Activated CD8-positive, alpha-beta T cell treated with anti-CD3 and anti-CD28 coated beads for 36 hours (primary cell): ENCODE data around the gene MRPL43. TPM values are rescaled to one million over a fixed set of nuclear protein-coding genes. Genes with fewer than 3 reads are reported as not detected.

Experiments
- ATAC-seq: fragments of 200-7000 bp; cut with Tn5 transposase; one replicate; pipeline ENCODE4 v1.10.0; 2021; ENCODE audit warnings: mild to moderate bottlenecking, moderate library complexity
- CTCF ChIA-PET: fragments of 350-600 bp; sonication (Branson Sonifier 250); formaldehyde crosslinking; loops from one replicate; lab custom pipeline; 2021; ENCODE audit warnings: antibody characterized with exemption; lab: Charles Lee
- POLR2A ChIA-PET: fragments of 350-600 bp; sonication (Branson Sonifier 250); formaldehyde crosslinking; loops from one replicate; lab custom pipeline; 2021; ENCODE audit warnings: antibody characterized with exemption; lab: Charles Lee
- DNase-seq: peaks from one replicate; pipeline ENCODE4 v3.0.0-alpha.2; 2020
- H3K27ac Mint-ChIP-seq: one replicate; pipeline ENCODE4 v1.8.0; 2021; ENCODE audit warnings: mild to moderate bottlenecking, mixed read lengths
- H3K27me3 Mint-ChIP-seq: one replicate; pipeline ENCODE4 v1.8.0; 2021; ENCODE audit warnings: mixed read lengths
- H3K36me3 Mint-ChIP-seq: one replicate; pipeline ENCODE4 v1.8.0; 2021; ENCODE audit warnings: low read depth, mixed read lengths
- H3K4me1 Mint-ChIP-seq: one replicate; pipeline ENCODE4 v1.8.0; 2021; ENCODE audit warnings: low read depth, mixed read lengths
- H3K4me3 Mint-ChIP-seq: one replicate; pipeline ENCODE4 v1.8.0; 2021; ENCODE audit warnings: mild to moderate bottlenecking, moderate library complexity, mixed read lengths
- H3K9me3 Mint-ChIP-seq: one replicate; pipeline ENCODE4 v1.8.0; 2021; ENCODE audit warnings: mixed read lengths
- CTCF ChIP-seq: fragments of 200-600 bp; IDR thresholded peaks from one replicate; pipeline ENCODE4 v1.8.0; 2022; ENCODE audit warnings: antibody characterized with exemption, mild to moderate bottlenecking
- intact Hi-C: fragments of 100-400 bp; cut with micrococcal nuclease; formaldehyde crosslinking; loops from one replicate; pipeline ENCODE4 v1.10.0; 2022
- total RNA-seq, 2 experiments: library from RNA; stranded (reverse); gene quantifications; one replicate each; pipeline ENCODE4 v1.2.3, GENCODE V29; 2021

MRPL43 gene
- total RNA-seq, 2 experiments from 2014 or later, result 46.0 to 50.9 TPM

- no peak for TF ChIP-seq CTCF
- Mint-ChIP-seq H3K4me1 (peaks cover 10% of the 10 kb centered on the region), H3K4me3 (peak overlapping the region; percentile 78), H3K27me3 (peaks cover 6% of the 10 kb centered on the region), H3K36me3 (peaks cover 4% of the 10 kb centered on the region), H3K9me3 (no peaks in the 10 kb centered on the region), H3K27ac (no peak overlapping the region)
- POLR2A ChIA-PET, result interaction anchor here (0.7 to 4.9 kb wide), 3 partner anchors 9 to 83 kb away, joined by 3 to 30 read pairs (median 4); no protein-coding TSS in a partner anchor
- DNase-seq, result no peak
- no peak for ATAC-seq
- CTCF ChIA-PET, result interaction anchor here (1.1 to 3.6 kb wide), 4 partner anchors 8 to 22 kb away, joined by 3 to 21 read pairs (median 10); no protein-coding TSS in a partner anchor
- intact Hi-C loops, result no loop called here
Measured at GRCh38 chr10:101033276-101033675, 46.0 kb upstream of the MRPL43 start.

GRCh38 chr10:101032637-101033224 is 45.4 kb upstream of the MRPL43 start:
- intact Hi-C loops, result no loop called here
- peak; percentile 67 for ATAC-seq
- POLR2A ChIA-PET, result interaction anchor here (0.6 to 4.9 kb wide), 4 partner anchors 9 to 557 kb away, joined by 3 to 30 read pairs (median 4); no protein-coding TSS in a partner anchor
- H3K36me3 Mint-ChIP-seq, result no peaks in the 10 kb centered on the region
- H3K27me3 Mint-ChIP-seq, result peaks cover 6% of the 10 kb centered on the region
- DNase-seq, result peak; percentile 78
- peaks cover 10% of the 10 kb centered on the region for H3K4me1 Mint-ChIP-seq
- CTCF ChIA-PET, result interaction anchor here (0.9 to 9.8 kb wide), 10 partner anchors 9 to 551 kb away, joined by 3 to 147 read pairs (median 5); no protein-coding TSS in a partner anchor
- no peak for TF ChIP-seq CTCF
- H3K9me3 Mint-ChIP-seq, result no peaks in the 10 kb centered on the region
- H3K27ac Mint-ChIP-seq, result peak overlapping the region; percentile 92
- peak overlapping the region; percentile 78 for H3K4me3 Mint-ChIP-seq

- intact Hi-C loops, result no loop called here
- ChIA-PET CTCF (interaction anchor here (0.9 to 9.8 kb wide), 15 partner anchors 10 to 550 kb away, joined by 3 to 147 read pairs (median 5); partner anchors contain the start of genes MRPL43 and TWNK), POLR2A (interaction anchor here (0.6 to 4.9 kb wide), 8 partner anchors 10 to 557 kb away, joined by 3 to 30 read pairs (median 4); no protein-coding TSS in a partner anchor)
- no peak for TF ChIP-seq CTCF
- Mint-ChIP-seq H3K4me1 (peaks cover 10% of the 10 kb centered on the region), H3K27me3 (peaks cover 6% of the 10 kb centered on the region), H3K27ac (peak overlapping the region; percentile 92), H3K36me3 (no peaks in the 10 kb centered on the region), H3K4me3 (peak overlapping the region; percentile 78), H3K9me3 (no peaks in the 10 kb centered on the region)
- DNase-seq (peak; percentile 82), ATAC-seq (peak; percentile 52)
Measured at GRCh38 chr10:101031796-101032636, 44.7 kb upstream of the MRPL43 start.

GRCh38 chr10:101031128-101031795 is 44.0 kb upstream of the MRPL43 start, which contains the start of the genes PDZD7 and SFXN3:
Gene PDZD7 (minus strand): TSS chr10:101031129. CDS start chr10:101030219, 910 bp downstream.
Gene SFXN3 (plus strand): TSS chr10:101031234. CDS start chr10:101034695, 3,461 bp downstream.
- intact Hi-C loops, result no loop called here
- CTCF ChIA-PET, result interaction anchor here (1.0 to 9.8 kb wide), 17 partner anchors 10 to 549 kb away, joined by 3 to 147 read pairs (median 6); partner anchors contain the start of genes LZTS2, MRPL43 and TWNK
- peak; percentile 79 for ATAC-seq

More at GRCh38 chr10:101031128-101031795, 44.0 kb upstream of the MRPL43 start, which contains the start of the genes PDZD7 and SFXN3:
- peak within 1 kb of the TSS; percentile 90 for H3K27ac Mint-ChIP-seq
- POLR2A ChIA-PET, result interaction anchor here (0.5 to 4.9 kb wide), 7 partner anchors 11 to 119 kb away, joined by 3 to 30 read pairs (median 4); no protein-coding TSS in a partner anchor
- DNase-seq, result peak; percentile 98
- peak within 1 kb of the TSS; percentile 78 for H3K4me3 Mint-ChIP-seq
- peaks cover 6% of the 10 kb centered on the region for H3K27me3 Mint-ChIP-seq
- peaks cover 10% of the 10 kb centered on the region for H3K4me1 Mint-ChIP-seq
- H3K36me3 Mint-ChIP-seq, result no peaks in the 10 kb centered on the region
- no peak for TF ChIP-seq CTCF
- H3K9me3 Mint-ChIP-seq, result no peaks in the 10 kb centered on the region
